Esophagus muscularis mucosa (tissue), 4 donors: ENCODE data around the gene BTF3. TPM values are rescaled to one million over a fixed set of nuclear protein-coding genes. Genes with fewer than 3 reads are reported as not detected.

Experiments used
- DNase-seq: peaks from one replicate; pipeline ENCODE4 v3.0.0-alpha.2; 2017; ENCODE audit errors: extremely low spot score
- H3K27ac ChIP-seq, 4 donors: fragments of 200-600 bp; sonication (generic); replicated peaks in 1 of 4; 1 replicate in 3 of 4; 2 replicates in 1 of 4; pipeline ENCODE4 v1.5.1; 2016 to 2019; ENCODE audit warnings: mild to moderate bottlenecking in 1 of 4
- H3K27me3 ChIP-seq, 4 donors: fragments of 200-600 bp; sonication (generic); one replicate each; pipeline versions ENCODE4 v1.5.1 to v1.6.0; 2016 to 2019
- H3K36me3 ChIP-seq, 4 donors: fragments of 200-600 bp; sonication (generic); one replicate each; pipeline ENCODE4 v1.5.1; 2016 to 2019
- H3K4me1 ChIP-seq, 4 donors: fragments of 200-600 bp; sonication (generic); one replicate each; pipeline ENCODE4 v1.5.1; 2016 to 2019
- H3K4me3 ChIP-seq, 4 donors: fragments of 200-600 bp; sonication (generic); 1 replicate in 2 of 4; 2 replicates in 2 of 4; pipeline ENCODE4 v1.5.1; 2016 to 2019; ENCODE audit warnings: mild to moderate bottlenecking in 4 of 4, moderate library complexity in 1 of 4
- H3K9me3 ChIP-seq, 4 donors: fragments of 200-600 bp; sonication (generic); 1 replicate in 3 of 4; 2 replicates in 1 of 4; pipeline ENCODE4 v1.5.1; 2016 to 2019
- CTCF ChIP-seq, 3 experiments: fragments of 200-600 bp in 2 of 3; fragments of 450-650 bp in 1 of 3; sonication (generic) in 2 of 3; IDR thresholded peaks; one replicate each; pipeline ENCODE4 v1.5.1; 2017 to 2019; ENCODE audit warnings: antibody characterized with exemption in 3 of 3, mild to moderate bottlenecking in 2 of 3, moderate library complexity in 1 of 3
- EP300 ChIP-seq: sonication (generic); formaldehyde crosslinking; IDR thresholded peaks from one replicate; pipeline ENCODE4 v1.6.1; 2017; ENCODE audit warnings: antibody characterized with exemption
- POLR2A ChIP-seq: fragments of 450-650 bp; IDR thresholded peaks from one replicate; pipeline ENCODE4 v1.6.1; 2017; ENCODE audit warnings: antibody characterized with exemption, moderate library complexity, mild to moderate bottlenecking, low read depth
- POLR2AphosphoS5 ChIP-seq, 2 donors: sonication (generic); formaldehyde crosslinking; IDR thresholded peaks; one replicate each; pipeline ENCODE4 v1.6.1; 2017; ENCODE audit warnings: antibody characterized with exemption in 2 of 2
- WGBS: methylation state at CpG from one replicate; pipeline ENCODE4 v1.1.5; 2018; 5-methylcytosine and 5-hydroxymethylcytosine counted together
- intact Hi-C: fragments of 100-400 bp; cut with DNase I; formaldehyde crosslinking; loops from one replicate; pipeline ENCODE4 v1.15.1; 2023
- total RNA-seq, 4 donors: library from RNA; depleted of rRNA; stranded (reverse); fragments of >200 nt; gene quantifications; one replicate each; pipeline versions ENCODE4 v1.1.0 to v1.2.1, GENCODE V29; 2016

BTF3 gene
- total RNA-seq = 100 to 1,000 TPM; 455 to 574 (median 539) TPM

GRCh38 chr5:73498057-73498992 is at the start of gene BTF3:
Gene BTF3 (plus strand): TSS chr5:73498442. CDS start chr5:73498668, 226 bp downstream.
- TF ChIP-seq POLR2A (peak; percentile 48), POLR2AphosphoS5 (IDR thresholded peaks at IDR 0.05) (peak; percentile 93 to 97), EP300 (no peak), CTCF (IDR thresholded peaks at IDR 0.05) (peak in 1 of 3 experiments; percentile 8)
- Histone ChIP-seq H3K4me3 (peak within 1 kb of the TSS; percentile 81 to 99 (median 97)), H3K27me3 (no peaks in the 10 kb centered on the region), H3K27ac (peak within 1 kb of the TSS; percentile 93 to 98 (median 96)), H3K36me3 (peaks cover 11 to 32% (median 21%) of the 10 kb centered on the region in 4 donors), H3K9me3 (no peaks in the 10 kb centered on the region), H3K4me1 (peaks cover 29 to 44% (median 41%) of the 10 kb centered on the region in 4 donors)
- WGBS = 2% methylated on average over 30 of the region's 67 CpGs
- DNase-seq = peak; percentile 98
- intact Hi-C loops = no loop called here

- Histone ChIP-seq H3K4me1 (peaks cover 16 to 55% (median 42%) of the 10 kb centered on the region in 4 donors), H3K4me3 (peak within 1 kb of the TSS; percentile 64 to 83 (median 71)), H3K36me3 (peaks cover 0 to 7% (median 2%) of the 10 kb centered on the region in 4 donors), H3K27me3 (peaks cover 4 to 84% (median 52%) of the 10 kb centered on the region in 4 donors), H3K27ac (peak within 1 kb of the TSS; percentile 85 to 94 (median 94)), H3K9me3 (no peaks in the 10 kb centered on the region)
- peak; percentile 97 for DNase-seq
- 0% methylated on average over 23 of the region's 59 CpGs for WGBS
- intact Hi-C loops = no loop called here
- TF ChIP-seq EP300 = no peak
- peak; percentile 78 for TF ChIP-seq POLR2A
- TF ChIP-seq CTCF (IDR thresholded peaks at IDR 0.05) = peak in 2 of 3 experiments; percentile 4 to 9
- peak; percentile 91 to 98 for TF ChIP-seq POLR2AphosphoS5 (IDR thresholded peaks at IDR 0.05)
These were observed 49.6 kb upstream of the BTF3 start, which contains the start of gene FOXD1 for GRCh38 chr5:73448463-73449136. Gene FOXD1 (minus strand): TSS chr5:73448777. CDS start chr5:73448362, 415 bp downstream.

GRCh38 chr5:73450137-73450536 is 48.1 kb upstream of the BTF3 start:
- Histone ChIP-seq H3K27ac (no peak overlapping the region), H3K4me1 (peaks cover 16 to 40% (median 37%) of the 10 kb centered on the region in 4 donors), H3K4me3 (no peak overlapping the region), H3K36me3 (no peaks in the 10 kb centered on the region), H3K27me3 (peaks cover 4 to 73% (median 43%) of the 10 kb centered on the region in 4 donors), H3K9me3 (no peaks in the 10 kb centered on the region)
- intact Hi-C loops = loop anchor here (5.0 kb wide), 2 partner anchors 153 to 368 kb away; no protein-coding TSS in a partner anchor
- no peak for DNase-seq
- no peak for TF ChIP-seq CTCF (IDR thresholded peaks at IDR 0.05)
- TF ChIP-seq POLR2A = no peak
- TF ChIP-seq POLR2AphosphoS5 (IDR thresholded peaks at IDR 0.05) = no peak
- no peak for TF ChIP-seq EP300
- 43% methylated on average over 7 of the region's 7 CpGs for WGBS

- DNase-seq = no peak
- Histone ChIP-seq H3K27me3 (peaks cover 4 to 72% (median 42%) of the 10 kb centered on the region in 4 donors), H3K4me1 (peaks cover 16 to 36% (median 33%) of the 10 kb centered on the region in 4 donors), H3K4me3 (peak overlapping the region; percentile 40 to 54 (median 42)), H3K27ac (no peak overlapping the region), H3K36me3 (no peaks in the 10 kb centered on the region), H3K9me3 (no peaks in the 10 kb centered on the region)
- intact Hi-C loops = loop anchor here (1.0 to 5.0 kb wide), 3 partner anchors 153 to 368 kb away; no protein-coding TSS in a partner anchor
- peak in 1 of 2 donors; percentile 18 for TF ChIP-seq POLR2AphosphoS5 (IDR thresholded peaks at IDR 0.05)
- TF ChIP-seq EP300 = no peak
- 12% methylated on average over 27 of the region's 27 CpGs for WGBS
These were observed 47.5 kb upstream of the BTF3 start for GRCh38 chr5:73450672-73451223.
